Testis (tissue), 2 donors: Measurements from ENCODE around the gene GALC.

Source experiments
- CTCF ChIP-seq, 3 experiments: fragments of 450-650 bp in 2 of 3; fragments of 200-600 bp in 1 of 3; sonication (generic) in 1 of 3; IDR thresholded peaks; one replicate each; pipeline ENCODE4 v1.5.1; 2016 to 2019; ENCODE audit warnings: antibody characterized with exemption in 3 of 3, mild to moderate bottlenecking in 2 of 3, moderate library complexity in 1 of 3
- POLR2A ChIP-seq: fragments of 450-650 bp; IDR thresholded peaks from one replicate; pipeline ENCODE4 v1.6.1; 2017; ENCODE audit warnings: antibody characterized with exemption, mild to moderate bottlenecking, moderate library complexity

GRCh38 chr14:87989956-87990299 lies 3.1 kb downstream of the GALC start:
- TF ChIP-seq CTCF (IDR thresholded peaks at IDR 0.05) = no peak
- no peak for TF ChIP-seq POLR2A
